Measurements from ENCODE around the gene RFC4.

GRCh38 chr3:186831798-186832197 lies 25.5 kb upstream of the RFC4 start:
- TF ChIP-seq EZH2 (IDR thresholded peaks at IDR 0.05; ENCODE audit: borderline replicate concordance) (no peak), CTCF (IDR thresholded peaks at IDR 0.05; ENCODE audit: poor library complexity) (no peak), EZH2phosphoT487 (IDR thresholded peaks at IDR 0.05; ENCODE audit: low read depth, severe bottlenecking, unreplicated experiment) (no peak)
